HG03439 (cell line): ENCODE results near the gene ZNF70.
A peak's percentile ranks its signal among the peaks of the same experiment; 100 is the strongest.

Experiments
- ATAC-seq: cut with Tn5 transposase; IDR thresholded peaks from one replicate; pipeline ENCODE4 v1.9.1; 2021; ENCODE audit warnings: mild to moderate bottlenecking, moderate library complexity; ENCODE audit not compliant: unreplicated experiment

Gene ZNF70

DNA sequence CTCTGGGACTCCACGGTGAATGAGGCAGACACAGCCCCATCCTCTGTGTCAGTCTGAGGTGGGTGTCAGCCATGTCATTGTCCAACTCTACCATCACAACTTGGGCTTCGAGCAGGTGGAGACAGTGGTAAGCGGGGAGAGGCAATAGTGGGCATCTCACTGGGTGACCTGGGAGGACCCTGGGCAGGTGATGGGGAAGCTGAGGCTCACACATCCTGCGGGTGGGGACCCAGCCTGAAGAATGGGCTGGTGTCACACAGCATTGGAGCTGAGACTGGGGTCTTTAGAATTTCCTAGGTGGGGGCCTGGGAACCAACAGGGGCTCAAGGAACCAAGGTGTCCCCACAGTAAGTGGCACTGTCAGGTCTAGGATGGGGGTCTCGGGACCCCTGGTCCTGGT lies 28.8 kb upstream of the ZNF70 start:
- ATAC-seq, result no peak

DNA sequence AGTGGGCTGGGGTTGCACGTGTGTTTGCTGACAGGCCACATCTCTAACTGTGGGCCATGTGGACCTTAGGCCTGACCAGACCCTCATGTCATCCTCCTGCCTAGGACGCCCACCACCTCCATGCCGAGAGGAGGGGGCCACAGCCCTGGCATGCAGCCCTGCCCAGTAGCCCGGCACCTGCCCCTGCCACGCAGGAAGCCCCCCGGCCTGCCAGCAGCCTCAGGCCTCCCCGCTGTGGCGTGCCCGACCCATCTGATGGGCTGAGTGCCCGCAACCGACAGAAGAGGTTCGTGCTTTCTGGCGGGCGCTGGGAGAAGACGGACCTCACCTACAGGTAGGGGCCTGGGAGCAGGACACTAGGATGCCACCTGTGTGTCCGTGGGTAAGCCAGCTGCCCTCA lies 28.2 kb upstream of the ZNF70 start:
- ATAC-seq, result no peak

- ATAC-seq, result no peak
These were observed 27.6 kb upstream of the ZNF70 start for GRCh38 chr22:23778577-23778900.

DNA sequence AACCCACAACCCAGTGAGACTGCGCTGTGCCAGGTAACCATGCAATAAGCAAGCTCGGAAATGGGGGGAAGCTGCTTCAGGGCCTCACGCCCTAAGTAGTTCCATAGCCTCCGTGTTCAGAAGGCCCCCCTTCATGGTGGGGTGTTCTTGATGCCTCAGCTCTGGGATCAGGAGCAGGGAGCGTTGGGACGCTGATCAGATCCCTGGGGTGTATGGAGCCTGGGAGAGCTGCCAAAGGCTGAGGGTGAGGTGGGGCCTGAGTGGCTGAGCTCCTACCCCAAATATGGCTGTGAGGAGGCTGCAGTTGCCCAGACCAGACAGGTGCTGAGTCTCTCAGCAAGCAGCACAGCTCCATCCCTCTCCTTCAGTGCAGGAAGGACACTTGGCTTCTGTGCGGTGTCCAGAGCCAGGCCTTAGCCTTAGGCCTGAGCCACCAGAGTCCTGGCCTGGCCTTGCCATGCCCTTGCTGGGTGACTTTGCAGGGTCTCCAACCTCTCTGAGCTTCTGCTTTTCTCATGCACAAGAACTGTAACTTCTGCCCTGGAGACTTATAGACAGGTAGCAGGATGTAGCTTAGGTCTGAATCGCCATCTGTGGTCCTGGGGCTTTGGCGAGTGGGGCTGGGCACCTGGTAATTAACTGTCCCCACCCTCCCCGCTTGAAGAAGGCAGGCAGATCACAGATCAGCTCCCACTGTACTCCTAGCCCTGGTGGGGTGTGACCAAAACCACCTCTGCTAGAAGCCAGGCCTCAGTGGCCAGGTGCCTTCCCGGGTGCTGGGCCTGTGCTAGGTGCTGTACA lies 27.1 kb upstream of the ZNF70 start:
- ATAC-seq, result no peak

GRCh38 chr22:23775779-23776375 lies 25.0 kb upstream of the ZNF70 start:
- ATAC-seq, result no peak

DNA sequence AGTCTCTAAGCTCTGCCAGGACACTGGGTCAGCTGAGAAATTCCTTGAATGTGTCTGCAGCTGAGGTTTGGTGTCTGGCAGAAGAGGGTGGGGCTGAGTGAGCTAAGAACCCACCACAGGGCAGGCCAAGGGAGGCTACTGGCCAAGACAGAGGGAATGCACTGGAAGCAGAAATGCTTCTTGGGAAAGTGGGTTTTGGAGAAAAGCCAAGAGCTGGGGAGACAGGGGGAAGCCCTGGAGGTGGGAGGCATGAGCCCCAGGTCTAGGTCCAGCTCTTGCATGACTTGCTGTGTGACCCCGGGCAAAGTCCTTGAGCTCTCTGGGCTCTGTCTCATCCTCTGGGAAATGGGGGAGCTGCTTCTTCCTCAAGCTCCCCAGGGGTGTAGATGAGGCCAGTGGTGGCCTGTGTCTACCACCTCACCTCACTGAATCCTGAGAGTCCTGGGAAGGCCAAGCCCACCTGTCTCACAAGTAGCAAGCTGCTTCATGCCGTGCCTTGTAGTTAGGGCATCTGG lies 24.1 kb upstream of the ZNF70 start:
- ATAC-seq, result no peak

- ATAC-seq, result no peak
These were observed 23.4 kb upstream of the ZNF70 start for GRCh38 chr22:23774114-23774921.

DNA sequence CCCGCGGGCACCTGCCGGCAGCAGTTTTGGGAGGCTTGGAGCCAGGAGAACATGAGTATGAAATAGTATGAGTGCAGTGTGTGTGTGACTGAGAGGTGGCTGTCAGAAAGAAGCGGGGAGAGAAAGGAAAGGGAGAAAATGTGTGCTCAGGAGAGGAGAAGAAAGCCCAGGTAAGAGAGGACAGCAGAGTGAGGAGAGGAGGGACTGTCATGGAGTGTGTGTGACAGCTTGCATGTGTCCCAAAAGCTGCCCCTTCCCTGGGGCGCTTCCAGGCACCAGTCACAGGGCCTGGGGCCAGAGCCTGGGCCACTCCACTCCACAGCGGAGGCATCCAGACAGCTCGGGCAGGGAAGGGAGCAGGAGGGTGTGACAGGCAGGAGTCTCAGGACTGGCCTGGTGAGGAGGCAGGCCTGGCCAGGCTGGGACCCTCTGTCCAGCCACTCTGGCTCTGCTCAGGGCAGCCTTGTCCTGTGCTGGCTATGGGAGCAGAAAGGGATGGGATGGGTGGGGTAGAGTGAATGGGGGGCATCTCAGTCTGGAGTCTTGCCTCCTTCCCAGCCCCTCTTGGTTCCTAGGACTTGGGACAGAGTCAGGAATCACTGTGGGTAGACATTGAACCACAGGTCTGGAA lies 22.7 kb upstream of the ZNF70 start:
- ATAC-seq, result no peak

- ATAC-seq, result no peak
These were observed 21.9 kb upstream of the ZNF70 start, which contains the start of gene MMP11 for GRCh38 chr22:23772649-23773473. Gene MMP11 (plus strand): TSS chr22:23772849. CDS start chr22:23772871, 22 bp downstream.

- ATAC-seq, result no peak
These were observed 21.4 kb upstream of the ZNF70 start for GRCh38 chr22:23772315-23772648.

GRCh38 chr22:23769321-23769965 lies 18.5 kb upstream of the ZNF70 start:
- no peak for ATAC-seq

DNA sequence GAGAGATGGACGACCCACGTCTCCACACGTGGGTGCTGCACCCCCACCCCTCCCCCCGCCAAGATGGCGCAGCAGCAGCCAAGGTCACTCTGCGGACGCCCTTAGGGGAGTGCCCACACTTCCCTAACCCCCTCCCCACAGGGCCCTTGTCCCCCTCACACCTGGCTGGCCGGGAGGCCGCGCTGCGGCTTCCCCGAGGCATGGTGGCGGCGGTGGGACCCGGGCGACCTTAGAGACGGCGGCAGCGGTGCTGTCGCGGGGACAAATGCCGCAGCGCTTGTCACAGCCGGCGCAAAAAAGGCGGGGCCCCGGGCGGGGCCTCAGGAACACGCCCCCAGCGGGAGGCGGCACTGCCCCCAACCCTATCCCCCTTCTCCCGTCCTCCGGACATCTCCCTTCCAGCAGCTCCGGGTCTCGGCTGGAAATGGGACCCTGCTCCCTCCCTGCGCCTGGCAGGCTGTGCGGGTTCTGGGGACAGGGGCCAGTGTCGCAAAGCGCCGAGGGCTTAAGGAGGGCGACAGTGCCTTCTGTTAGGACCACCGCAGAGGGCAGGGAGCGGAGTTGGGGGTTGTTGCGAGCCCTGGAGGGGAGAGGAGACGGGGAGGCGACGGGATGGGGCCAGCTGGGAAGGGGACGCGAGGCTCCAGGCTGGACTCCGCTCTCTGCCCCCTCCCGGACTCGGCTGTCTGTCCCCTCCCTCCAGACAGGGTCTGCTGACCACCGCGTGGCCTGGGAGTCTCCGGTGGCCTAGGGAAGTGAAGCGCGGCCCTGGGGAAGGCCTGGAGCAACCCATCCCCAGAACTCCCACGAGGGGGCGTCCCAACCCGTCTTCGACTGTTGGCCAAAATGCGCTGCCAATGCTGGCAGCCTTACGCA lies 17.0 kb upstream of the ZNF70 start, which contains the start of gene CHCHD10:
TSS of gene CHCHD10 (minus strand) at position 300 of the 876 bp plus-strand sequence. CDS start at position 202, 98 bp downstream.
- peak; percentile 50 for ATAC-seq

- no peak for ATAC-seq
These were observed 16.4 kb upstream of the ZNF70 start for GRCh38 chr22:23767303-23767672.

DNA sequence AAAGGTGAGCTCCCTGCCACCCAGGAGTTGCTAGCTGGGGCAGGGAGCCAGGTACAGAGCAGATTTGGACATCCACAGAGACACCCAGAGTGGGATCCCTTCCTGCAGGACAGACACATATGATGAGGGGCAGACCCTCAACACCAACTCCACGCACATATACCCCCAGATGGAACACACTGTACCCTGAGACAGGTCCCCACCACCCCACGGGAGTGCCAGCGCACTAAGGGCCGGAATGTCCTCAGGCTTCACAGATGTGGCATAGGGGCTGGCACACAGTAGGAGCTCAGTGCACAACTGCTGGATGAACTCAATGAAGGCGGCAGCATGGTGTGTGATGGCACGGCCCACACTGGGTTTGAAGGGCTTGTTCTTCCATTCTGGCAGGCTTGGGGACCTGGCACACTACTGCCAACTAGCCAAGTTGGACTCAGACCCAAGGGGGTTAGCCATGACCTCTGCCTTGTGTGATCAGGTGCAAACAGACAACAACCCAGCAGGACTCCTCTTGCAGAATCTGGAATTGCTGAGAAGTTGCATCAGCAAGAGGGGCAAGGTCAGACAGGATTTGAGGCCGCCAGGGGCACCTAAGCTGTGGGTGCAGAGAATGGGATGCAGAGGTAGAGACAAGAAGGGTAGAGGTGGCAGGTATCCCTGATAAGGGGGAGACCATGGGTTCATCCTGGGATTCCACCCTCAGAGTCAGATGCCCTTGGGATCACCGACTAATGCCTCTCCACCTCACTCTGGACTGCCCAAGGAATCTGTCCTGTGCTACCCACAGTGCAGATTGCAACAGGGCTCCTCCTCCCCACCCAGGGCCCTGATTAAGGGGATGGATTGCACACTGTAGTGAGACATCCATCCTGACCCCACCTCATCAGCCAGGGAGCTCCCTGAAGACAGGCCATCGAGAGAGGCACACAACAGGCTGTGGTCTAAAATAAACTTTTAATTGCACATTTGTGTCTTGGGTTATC lies 14.3 kb upstream of the ZNF70 start:
- no peak for ATAC-seq

DNA sequence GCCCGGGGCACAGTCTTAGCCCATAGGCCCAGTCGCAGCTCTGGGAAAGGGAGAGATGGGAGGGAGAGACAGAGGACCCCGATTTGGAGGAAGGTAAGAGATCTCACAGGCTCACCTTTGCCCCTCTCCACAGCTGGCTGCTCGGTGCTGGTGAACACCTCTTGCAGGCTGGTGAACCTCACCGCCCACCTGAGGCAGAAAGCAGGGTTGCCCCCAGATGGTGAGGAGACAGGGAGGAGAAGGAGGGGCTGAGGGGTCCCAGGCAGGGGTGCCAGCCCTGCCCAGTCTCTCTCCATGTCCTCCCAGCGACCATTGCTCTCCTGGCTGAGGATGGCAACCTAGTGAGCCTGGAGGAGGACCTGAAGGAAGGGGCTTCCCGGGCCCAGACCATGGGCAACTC lies 13.0 kb upstream of the ZNF70 start:
- ATAC-seq, result no peak

DNA sequence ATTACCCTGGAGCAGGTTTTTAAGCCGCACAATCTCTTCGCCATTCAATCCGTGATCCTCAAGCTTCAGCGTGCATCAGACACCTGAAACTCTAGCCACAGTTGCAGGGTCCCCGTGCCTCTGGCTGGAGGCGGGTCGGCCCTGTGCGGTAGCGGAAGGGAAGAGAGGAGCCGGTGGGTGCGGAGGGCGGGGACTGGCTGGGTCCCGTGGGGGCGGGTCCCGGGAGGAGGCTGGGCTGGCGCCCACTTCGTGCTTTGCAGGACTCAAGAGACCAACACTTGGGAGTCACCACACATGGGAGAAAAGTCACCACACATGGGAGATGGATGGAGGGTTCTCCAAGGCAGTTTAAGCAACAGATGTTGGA lies 12.7 kb upstream of the ZNF70 start:
- ATAC-seq, result no peak

DNA sequence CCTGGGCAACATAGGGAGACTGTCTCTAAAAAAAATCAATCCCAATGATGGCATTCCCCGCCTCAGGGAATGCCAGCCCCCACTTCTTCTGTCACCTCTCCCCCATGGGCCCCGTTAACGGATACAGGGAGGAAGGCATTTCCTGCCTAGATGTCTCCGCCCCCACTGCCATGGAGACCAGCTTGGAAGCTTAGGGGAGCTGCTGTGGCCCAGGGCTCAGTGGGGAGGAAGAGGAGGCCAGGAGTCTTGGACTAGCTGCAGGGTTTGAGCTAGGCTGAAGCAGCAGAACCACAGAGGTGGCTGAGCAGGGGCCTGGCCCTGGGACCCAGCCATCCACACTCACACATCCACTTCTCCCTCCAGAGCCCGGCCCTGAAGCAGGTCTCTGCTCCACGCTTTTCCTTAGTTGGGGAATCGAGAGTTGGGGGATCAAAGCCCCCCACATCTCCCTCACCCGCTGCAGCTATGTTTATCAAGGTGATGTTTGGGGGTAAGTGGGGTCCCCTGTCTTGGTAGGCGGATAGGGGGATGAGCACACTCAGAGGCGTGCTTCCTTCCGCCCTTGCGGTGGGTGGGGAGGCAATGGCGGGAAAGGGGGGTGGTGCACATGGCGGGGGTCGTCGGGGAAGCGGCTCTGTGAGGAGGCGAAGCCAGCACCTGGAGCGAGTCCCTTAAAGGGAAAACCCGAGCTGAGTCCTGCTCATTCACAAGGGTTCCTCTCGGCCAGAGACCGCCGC lies 12.1 kb upstream of the ZNF70 start, which contains the start of gene C22orf15:
TSS of gene C22orf15 (plus strand) at position 149 of the 737 bp plus-strand sequence. CDS start at position 466, 317 bp downstream.
- ATAC-seq, result no peak
